ENCODE measurements around the gene LAMTOR5. TPM values are rescaled to one million over a fixed set of nuclear protein-coding genes. Genes with fewer than 3 reads are reported as not detected.

Gene LAMTOR5
- polyA plus RNA-seq, 1 of the 3 experiments (the other 2 are of a cell fraction): 442 TPM

GRCh38 chr1:110370827-110371226, 36.7 kb downstream of the LAMTOR5 start:
- Histone ChIP-seq H3K9ac (no peak overlapping the region), H3K79me2 (ENCODE audit: insufficient read depth) (peaks cover 53% of the 10 kb centered on the region), H3K4me3 (ENCODE audit: low read depth in 2 of 2, low read length in 1 of 2) (no peak overlapping the region), H3K9me2 (no peaks in the 10 kb centered on the region), H3K36me3 (replicated peaks in 1 of 2; ENCODE audit: control insufficient read depth in 1 of 2, insufficient read depth in 2 of 2, low read length in 1 of 2) (peaks cover 22 to 25% of the 10 kb centered on the region in 2 experiments), H3K4me2 (no peak overlapping the region), H3K9me3 (no peaks in the 10 kb centered on the region), H3K4me1 (ENCODE audit: control insufficient read depth in 1 of 2, insufficient read depth in 2 of 2, low read depth in 1 of 2, low read length in 1 of 2) (no peaks in the 10 kb centered on the region), H2AFZ (ENCODE audit: low read depth) (no peak overlapping the region), H3K27me3 (ENCODE audit: insufficient read depth) (no peaks in the 10 kb centered on the region), H3K27ac (ENCODE audit: low read depth in 2 of 2, low read length in 1 of 2) (peak overlapping the region in 1 of 2 experiments; percentile 20; a peak in 1 of 4 replicates), H3F3A (replicated peaks; ENCODE audit: insufficient read depth) (peaks cover 8% of the 10 kb centered on the region), H4K20me1 (ENCODE audit: insufficient read depth) (no peaks in the 10 kb centered on the region; the same call in none of the 2 replicates)
- no peak for DNase-seq
- ChIA-PET POLR2A (no interaction called here), CTCF (interaction anchor here (0.9 to 1.5 kb wide), 2 partner anchors 44 to 125 kb away, joined by 3 read pairs; no protein-coding TSS in a partner anchor)
- 6% methylated on average over 1 of the region's 1 CpG for WGBS (ENCODE audit: low lambda C conversion rate)
- TF ChIP-seq FOXJ3 (CRISPR knock-in tag; IDR thresholded peaks at IDR 0.05): no peak
- TF ChIP-seq MXI1 (IDR thresholded peaks at IDR 0.05; ENCODE audit: low read depth, low read length): no peak
- no peak for TF ChIP-seq IRF3 (IDR thresholded peaks at IDR 0.05; ENCODE audit: low read depth, low read length)
- TF ChIP-seq EZH2phosphoT487 (IDR thresholded peaks at IDR 0.05; ENCODE audit: borderline replicate concordance, low read depth): no peak
- TF ChIP-seq GATA2 (CRISPR knock-in tag; IDR thresholded peaks at IDR 0.05): no peak
- peak; percentile 62; the same call in 1 of the 2 replicates for TF ChIP-seq FOSL2 (IDR thresholded peaks at IDR 0.05; ENCODE audit: borderline replicate concordance, low read depth)
- TF ChIP-seq USF1 (IDR thresholded peaks at IDR 0.05; ENCODE audit: borderline replicate concordance, low read depth): no peak
- TF ChIP-seq USF2 (IDR thresholded peaks at IDR 0.05; ENCODE audit: borderline replicate concordance, low read depth, low read length): no peak
- no peak for TF ChIP-seq RCOR1 (IDR thresholded peaks at IDR 0.05; ENCODE audit: low read length)
- TF ChIP-seq NFIC (IDR thresholded peaks at IDR 0.05; ENCODE audit: borderline replicate concordance): no peak
- 0 out of 2 replicates have a peak, but pooled peaks have one; percentile 11 for TF ChIP-seq TCF12 (IDR thresholded peaks at IDR 0.05)
- no peak for TF ChIP-seq YY1 (IDR thresholded peaks at IDR 0.05; ENCODE audit: low read depth)
- no peak for TF ChIP-seq CTCF (IDR thresholded peaks at IDR 0.05)
- TF ChIP-seq SIN3A (IDR thresholded peaks at IDR 0.05; ENCODE audit: borderline replicate concordance, low read depth, low read length): no peak
- TF ChIP-seq GABPA (IDR thresholded peaks at IDR 0.05; ENCODE audit: low read depth): no peak
- TF ChIP-seq MAX (IDR thresholded peaks at IDR 0.05; ENCODE audit: low read depth): no peak
- TF ChIP-seq CHD2 (IDR thresholded peaks at IDR 0.05; ENCODE audit: low read length, partially characterized antibody): no peak
- TF ChIP-seq RXRA (IDR thresholded peaks at IDR 0.05; ENCODE audit: borderline replicate concordance, low read depth): no peak
- no peak for TF ChIP-seq TEAD4 (IDR thresholded peaks at IDR 0.05; ENCODE audit: borderline replicate concordance, insufficient read depth)
- TF ChIP-seq MEF2A (IDR thresholded peaks at IDR 0.05; ENCODE audit: borderline replicate concordance, low read depth): no peak
- peak; percentile 55; the same call in 1 of the 2 replicates for TF ChIP-seq PBX3 (IDR thresholded peaks at IDR 0.05)
- no peak for TF ChIP-seq TAF1 (IDR thresholded peaks at IDR 0.05; ENCODE audit: borderline replicate concordance, low read depth, low read length)
- no peak for TF ChIP-seq SMC3 (IDR thresholded peaks at IDR 0.05; ENCODE audit: low read depth, low read length)
- peak; percentile 24; the same call in 1 of the 2 replicates for TF ChIP-seq JUND (IDR thresholded peaks at IDR 0.05)
- TF ChIP-seq RFX5 (IDR thresholded peaks at IDR 0.05; ENCODE audit: low read length): no peak
- no peak for TF ChIP-seq RAD21 (IDR thresholded peaks at IDR 0.05; ENCODE audit: low read length)
- TF ChIP-seq NRF1 (IDR thresholded peaks at IDR 0.05; ENCODE audit: low read depth, low read length): no peak
- no peak for TF ChIP-seq EP300 (IDR thresholded peaks at IDR 0.05; ENCODE audit: borderline replicate concordance in 1 of 2, low read depth in 1 of 2, low read length in 1 of 2)
